GM21786 (cell line): Measurements from ENCODE around the gene TPBGL.

Experiments
- ATAC-seq: cut with Tn5 transposase; IDR thresholded peaks from one replicate; pipeline ENCODE4 v1.9.1; 2021; ENCODE audit not compliant: unreplicated experiment

Gene TPBGL

DNA sequence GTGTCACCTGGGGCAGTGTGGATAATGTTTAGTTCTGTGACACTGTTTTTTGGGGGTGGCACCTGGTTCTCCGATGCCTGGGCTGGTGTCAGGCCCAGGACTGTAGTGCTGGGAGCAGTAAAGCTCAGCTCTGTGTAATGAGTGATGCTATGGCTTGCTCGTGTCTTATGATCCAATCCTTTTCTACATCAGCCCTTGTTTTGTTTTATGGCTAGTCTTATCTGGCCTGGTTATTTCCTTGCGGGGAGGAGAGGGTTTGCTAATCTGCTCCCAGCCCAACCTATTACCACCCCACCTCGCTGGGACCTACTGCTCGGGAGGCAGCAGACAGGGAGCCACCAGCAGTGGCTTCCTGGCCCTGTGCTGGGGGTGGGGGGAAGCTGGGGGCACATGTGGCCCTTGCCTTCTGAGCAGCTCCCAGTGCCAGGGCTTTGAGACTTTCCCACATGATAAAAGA lies 35.0 kb upstream of the TPBGL start:
- ATAC-seq: no peak

GRCh38 chr11:75208446-75208845 lies 32.1 kb upstream of the TPBGL start:
- no peak for ATAC-seq

- no peak for ATAC-seq
Measured at GRCh38 chr11:75212411-75212810, 28.2 kb upstream of the TPBGL start.

GRCh38 chr11:75214411-75214821 lies 26.2 kb upstream of the TPBGL start:
- no peak for ATAC-seq

DNA sequence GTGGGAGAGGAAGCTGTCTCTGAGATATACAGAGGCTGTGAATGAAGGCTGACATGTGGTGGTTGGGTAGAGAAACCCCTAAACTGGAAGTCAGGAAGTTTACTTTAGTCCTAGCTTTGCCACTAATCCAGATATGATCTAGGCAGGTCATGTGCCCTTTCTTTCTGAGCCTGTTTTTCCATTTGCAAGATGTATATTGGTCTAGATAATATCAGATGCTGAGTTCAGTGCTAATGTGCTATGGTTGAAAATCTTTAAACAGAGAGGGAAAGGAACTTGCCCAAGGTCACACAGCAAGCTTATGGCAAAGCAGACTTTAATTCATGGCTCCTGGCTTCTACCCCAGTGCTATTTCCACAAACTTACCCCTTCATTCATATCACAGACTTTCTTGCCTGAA lies 25.7 kb upstream of the TPBGL start:
- no peak for ATAC-seq

DNA sequence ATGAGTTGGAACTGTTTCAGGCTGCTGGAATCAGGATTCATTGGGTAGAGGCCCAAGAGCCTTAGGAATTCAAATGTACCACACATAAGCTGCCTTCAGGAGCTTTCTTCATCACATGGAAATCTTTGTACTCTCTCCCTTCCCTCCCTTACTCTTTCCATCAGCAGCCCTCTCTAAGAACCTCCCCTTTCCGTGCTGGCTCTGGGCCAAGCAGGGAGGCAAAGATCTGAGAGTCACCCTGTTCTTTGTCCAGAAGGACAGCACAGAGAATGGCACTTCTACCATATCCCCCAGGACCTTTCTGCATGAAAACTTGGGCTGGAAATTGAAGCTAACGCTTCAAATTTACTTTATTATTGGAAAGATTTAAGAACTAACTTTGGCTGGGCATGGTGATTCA lies 20.7 kb upstream of the TPBGL start:
- no peak for ATAC-seq

GRCh38 chr11:75223954-75224643 lies 16.5 kb upstream of the TPBGL start:
- ATAC-seq: no peak

DNA sequence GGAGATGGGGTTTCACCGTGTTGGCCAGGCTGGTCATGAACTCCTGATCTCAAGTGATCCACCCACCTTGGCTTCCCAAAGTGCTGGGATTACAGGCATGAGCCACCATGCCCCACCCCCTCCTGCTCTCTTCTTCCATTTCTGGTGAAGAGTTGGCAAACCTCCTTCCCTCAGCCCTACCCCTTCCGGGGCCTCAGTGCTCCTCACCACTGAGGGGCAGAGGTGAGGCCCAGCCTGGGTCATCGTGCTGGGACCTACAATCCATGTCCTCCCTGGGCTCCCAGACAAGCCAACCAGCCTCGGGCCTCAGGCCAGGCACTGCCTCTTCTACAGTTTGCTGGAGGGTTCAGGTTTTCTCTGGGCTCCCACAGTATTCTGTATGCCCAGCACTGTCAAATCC lies 14.8 kb upstream of the TPBGL start:
- no peak for ATAC-seq

- no peak for ATAC-seq
Measured at GRCh38 chr11:75229466-75229865, 11.1 kb upstream of the TPBGL start.

DNA sequence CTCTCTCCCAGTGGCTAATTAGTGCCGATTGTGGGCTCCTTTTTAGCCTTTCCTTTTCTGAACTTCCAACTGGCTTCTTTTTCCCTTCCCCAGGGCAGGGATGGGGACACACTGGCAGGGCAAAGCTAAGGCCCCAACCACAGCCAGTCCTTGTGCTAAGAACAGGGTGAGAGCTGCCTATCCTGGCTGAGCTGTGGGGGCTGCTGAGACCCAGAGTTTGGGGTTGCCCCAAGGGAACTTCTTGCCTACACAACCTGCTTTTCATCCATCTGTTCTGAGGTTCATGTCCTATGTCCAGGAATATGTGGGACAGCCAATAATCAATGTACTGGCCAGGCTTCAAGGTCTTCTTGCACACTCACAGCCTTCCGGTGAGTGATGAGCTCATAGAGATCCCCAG lies 10.0 kb upstream of the TPBGL start:
- ATAC-seq: no peak

DNA sequence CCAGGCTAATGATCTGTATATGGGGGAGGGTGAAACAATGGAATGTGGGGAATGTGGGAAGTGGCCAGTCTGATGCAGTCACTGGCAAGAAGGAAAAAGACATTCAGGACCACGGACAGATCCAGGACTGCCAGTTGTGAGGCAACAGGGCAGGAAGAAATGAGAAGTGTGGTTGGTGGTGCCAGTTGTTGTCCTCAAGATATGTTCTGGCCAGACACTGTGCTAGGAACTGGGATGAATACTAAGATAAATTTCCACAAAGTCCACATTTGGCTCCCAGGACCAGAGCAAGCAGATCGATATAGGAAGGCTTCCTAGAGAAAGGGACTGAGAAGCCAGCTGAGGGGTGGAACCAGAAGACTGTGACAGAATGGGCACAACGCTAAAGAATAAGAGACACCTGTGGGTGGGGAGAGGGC lies 6.8 kb upstream of the TPBGL start:
- ATAC-seq: no peak

- ATAC-seq: no peak
Measured at GRCh38 chr11:75236062-75236461, 4.5 kb upstream of the TPBGL start.

DNA sequence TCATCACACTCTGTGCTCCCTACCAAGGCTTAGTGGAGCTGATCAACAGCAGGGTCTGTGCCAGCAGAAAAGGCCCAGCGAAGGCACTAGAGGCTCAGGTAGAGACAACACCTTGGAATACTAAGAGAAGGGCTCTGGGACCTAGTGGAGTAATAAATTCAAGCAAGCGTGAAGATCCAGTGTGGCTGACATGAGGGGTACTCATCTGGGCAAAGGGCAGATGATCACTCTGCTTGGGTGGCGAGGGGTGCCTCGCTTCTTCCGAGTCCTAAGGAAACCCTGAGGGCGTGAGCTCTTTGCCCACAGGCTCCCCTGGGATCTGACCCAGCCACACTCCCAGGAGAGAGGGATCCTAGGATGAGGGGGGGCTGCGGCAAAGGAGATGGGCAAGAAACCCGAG lies 3.5 kb upstream of the TPBGL start:
- ATAC-seq: no peak

GRCh38 chr11:75238595-75239440 lies 1.8 kb upstream of the TPBGL start:
- ATAC-seq: no peak

DNA sequence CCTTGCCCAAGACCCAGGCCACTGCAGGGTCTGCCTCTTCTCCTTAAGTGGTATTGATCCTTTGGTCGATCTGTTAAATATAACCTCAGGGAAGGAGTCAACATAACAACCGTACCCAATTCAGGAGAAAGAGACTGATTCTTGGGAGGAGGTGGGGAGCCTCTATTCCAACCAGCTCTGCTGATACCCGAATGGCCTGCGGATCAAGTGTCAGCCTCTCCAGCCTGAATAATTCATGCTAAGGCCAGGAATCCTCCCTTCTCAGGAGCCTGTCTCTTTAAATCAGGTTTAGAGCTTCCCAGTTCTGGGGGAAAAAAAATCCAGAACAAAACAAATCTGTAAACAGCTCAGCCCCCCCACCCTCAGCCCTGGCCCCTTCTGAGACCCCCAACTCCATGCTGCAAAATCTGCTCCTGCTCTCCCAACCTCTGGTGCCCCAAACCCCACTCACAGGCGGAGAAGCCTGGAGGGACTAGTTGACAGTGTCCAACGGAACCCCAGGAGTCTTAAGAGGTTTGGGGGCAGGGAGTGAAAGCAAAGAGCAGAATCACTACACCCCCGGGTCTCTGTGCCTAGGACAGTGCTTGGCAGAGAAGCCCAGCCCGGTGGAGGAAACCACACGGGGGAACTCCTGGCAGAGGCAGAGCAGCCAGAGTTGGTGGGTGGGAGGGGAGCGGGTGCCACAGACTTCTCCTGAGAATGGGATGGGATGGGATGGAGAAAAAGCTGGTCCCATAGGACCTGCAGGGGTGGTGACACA lies 863 bp upstream of the TPBGL start:
- ATAC-seq: no peak

DNA sequence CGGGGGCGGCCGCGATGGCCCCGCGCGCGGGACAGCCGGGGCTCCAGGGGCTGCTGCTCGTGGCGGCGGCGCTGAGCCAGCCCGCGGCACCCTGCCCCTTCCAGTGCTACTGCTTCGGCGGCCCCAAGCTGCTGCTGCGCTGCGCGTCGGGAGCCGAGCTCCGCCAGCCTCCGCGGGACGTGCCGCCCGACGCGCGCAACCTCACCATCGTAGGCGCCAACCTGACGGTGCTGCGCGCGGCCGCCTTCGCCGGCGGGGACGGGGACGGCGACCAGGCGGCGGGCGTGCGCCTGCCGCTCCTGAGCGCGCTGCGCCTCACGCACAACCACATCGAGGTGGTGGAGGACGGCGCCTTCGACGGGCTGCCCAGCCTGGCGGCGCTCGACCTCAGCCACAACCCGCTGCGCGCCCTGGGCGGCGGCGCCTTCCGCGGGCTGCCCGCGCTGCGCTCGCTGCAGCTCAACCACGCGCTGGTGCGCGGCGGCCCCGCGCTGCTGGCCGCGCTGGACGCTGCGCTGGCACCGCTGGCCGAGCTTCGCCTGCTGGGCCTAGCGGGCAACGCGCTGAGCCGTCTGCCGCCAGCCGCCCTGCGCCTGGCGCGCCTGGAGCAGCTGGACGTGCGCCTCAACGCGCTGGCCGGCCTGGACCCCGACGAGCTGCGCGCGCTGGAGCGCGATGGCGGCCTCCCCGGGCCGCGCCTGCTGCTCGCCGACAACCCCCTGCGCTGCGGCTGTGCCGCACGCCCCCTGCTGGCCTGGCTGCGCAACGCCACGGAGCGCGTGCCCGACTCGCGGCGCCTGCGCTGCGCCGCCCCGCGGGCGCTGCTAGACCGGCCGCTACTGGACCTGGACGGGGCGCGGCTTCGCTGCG lies 697 bp downstream of the TPBGL start:
- peak; percentile 86 for ATAC-seq

- no peak for ATAC-seq
Measured at GRCh38 chr11:75241906-75242644, 1.5 kb downstream of the TPBGL start.

GRCh38 chr11:75242722-75243600 lies 2.4 kb downstream of the TPBGL start:
- ATAC-seq: no peak
